Colonic mucosa (tissue), 4 donors: Measurements from ENCODE around the gene DHX40. TPM values are rescaled to one million over a fixed set of nuclear protein-coding genes. Genes with fewer than 3 reads are reported as not detected.

Source experiments
- DNase-seq: peaks from one replicate; pipeline ENCODE4 v3.0.0-alpha.2; 2020
- H3K27ac ChIP-seq: fragments of 200-600 bp; one replicate; pipeline ENCODE4 v1.8.0; 2021
- H3K27me3 ChIP-seq: fragments of 200-600 bp; one replicate; pipeline ENCODE4 v1.8.0; 2021
- H3K36me3 ChIP-seq: fragments of 200-600 bp; one replicate; pipeline ENCODE4 v1.8.0; 2021
- H3K4me1 ChIP-seq: fragments of 200-600 bp; one replicate; pipeline ENCODE4 v1.8.0; 2021; ENCODE audit warnings: mild to moderate bottlenecking
- H3K4me3 ChIP-seq: fragments of 200-600 bp; one replicate; pipeline ENCODE4 v1.8.0; 2021
- H3K9ac ChIP-seq, 2 donors: one replicate each; pipeline ENCODE4 v1.7.0; 2013; ENCODE audit warnings: control low read depth in 2 of 2, low read depth in 2 of 2, low read length in 2 of 2
- H3K9me3 ChIP-seq: fragments of 200-600 bp; one replicate; pipeline ENCODE4 v1.8.0; 2021
- intact Hi-C: fragments of 100-400 bp; cut with DNase I; formaldehyde crosslinking; loops from one replicate; pipeline ENCODE4 v1.14.1; 2022
- total RNA-seq, 2 donors: library from RNA; stranded (reverse); fragmentation: NEBNext Ultra II Directional in 1 of 2; extraction: Animal tissue kit (Norgen Biotek cat#: 25700) in 1 of 2; gene quantifications; one replicate each; pipeline ENCODE4 v1.2.1, GENCODE V29; 2021
- TF ChIP-seq, protein P1 (sequence below): fragments of 200-600 bp; IDR thresholded peaks from one replicate; pipeline ENCODE4 v1.8.0; 2022; ENCODE audit warnings: antibody characterized with exemption, mild to moderate bottlenecking
- donor health status: healthy.
- donor health status: DM: no; HTN: no; CAD: no.
- donor health status: DM: no; HTN: no; CAD: no.

The DHX40 gene
- total RNA-seq, 2 donors from 2014 or later = 15.2 to 22.7 TPM

DNA sequence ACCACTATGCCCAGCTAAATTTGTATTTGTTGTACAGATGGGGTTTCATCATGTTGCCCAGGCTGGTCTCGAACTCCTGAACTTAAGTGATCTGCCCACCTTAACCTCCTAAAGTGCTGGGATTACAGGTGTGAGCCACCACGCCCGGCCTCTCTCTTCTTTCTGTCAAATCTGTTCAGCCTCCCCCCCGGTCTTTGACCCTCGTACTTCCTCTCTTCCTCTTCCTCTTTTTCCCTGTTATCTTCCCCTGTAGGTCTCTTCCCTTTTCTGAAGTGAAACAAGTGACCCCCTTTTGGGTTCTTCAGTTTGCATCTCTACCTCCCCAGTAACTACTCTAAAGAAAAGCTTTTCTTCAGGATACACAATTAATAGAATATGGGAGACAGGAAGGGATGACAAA, 31.7 kb upstream of the DHX40 start:
- intact Hi-C loops = no loop called here
- no peak overlapping the region for H3K9ac ChIP-seq
- no peak for DNase-seq
- TF ChIP-seq, protein P1, sequence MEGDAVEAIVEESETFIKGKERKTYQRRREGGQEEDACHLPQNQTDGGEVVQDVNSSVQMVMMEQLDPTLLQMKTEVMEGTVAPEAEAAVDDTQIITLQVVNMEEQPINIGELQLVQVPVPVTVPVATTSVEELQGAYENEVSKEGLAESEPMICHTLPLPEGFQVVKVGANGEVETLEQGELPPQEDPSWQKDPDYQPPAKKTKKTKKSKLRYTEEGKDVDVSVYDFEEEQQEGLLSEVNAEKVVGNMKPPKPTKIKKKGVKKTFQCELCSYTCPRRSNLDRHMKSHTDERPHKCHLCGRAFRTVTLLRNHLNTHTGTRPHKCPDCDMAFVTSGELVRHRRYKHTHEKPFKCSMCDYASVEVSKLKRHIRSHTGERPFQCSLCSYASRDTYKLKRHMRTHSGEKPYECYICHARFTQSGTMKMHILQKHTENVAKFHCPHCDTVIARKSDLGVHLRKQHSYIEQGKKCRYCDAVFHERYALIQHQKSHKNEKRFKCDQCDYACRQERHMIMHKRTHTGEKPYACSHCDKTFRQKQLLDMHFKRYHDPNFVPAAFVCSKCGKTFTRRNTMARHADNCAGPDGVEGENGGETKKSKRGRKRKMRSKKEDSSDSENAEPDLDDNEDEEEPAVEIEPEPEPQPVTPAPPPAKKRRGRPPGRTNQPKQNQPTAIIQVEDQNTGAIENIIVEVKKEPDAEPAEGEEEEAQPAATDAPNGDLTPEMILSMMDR = no peak
- no peaks in the 10 kb centered on the region for H3K9me3 ChIP-seq
- H3K4me1 ChIP-seq = no peaks in the 10 kb centered on the region
- H3K27me3 ChIP-seq = no peaks in the 10 kb centered on the region
- no peaks in the 10 kb centered on the region for H3K36me3 ChIP-seq
- H3K27ac ChIP-seq = no peak overlapping the region
- H3K4me3 ChIP-seq = no peak overlapping the region

DNA sequence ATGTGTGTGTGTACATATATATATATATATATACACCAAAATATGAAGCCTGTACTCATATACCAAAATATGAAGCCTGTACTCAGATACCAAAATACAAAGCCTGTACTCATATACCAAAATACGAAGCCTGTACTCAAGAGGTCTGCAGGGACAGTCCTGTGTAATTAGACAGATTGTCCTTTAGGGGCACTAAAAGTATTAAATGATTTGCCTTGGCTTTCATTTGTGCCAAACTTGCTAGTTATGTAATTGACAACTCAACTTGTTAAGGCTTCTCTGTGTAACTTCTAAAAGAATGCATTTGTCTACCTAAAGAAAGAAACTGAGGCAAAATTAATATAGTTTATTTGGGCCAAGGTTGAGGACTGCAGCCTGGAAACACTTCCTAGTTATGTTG, 30.8 kb upstream of the DHX40 start:
- Histone ChIP-seq H3K27ac (no peak overlapping the region), H3K4me1 (no peaks in the 10 kb centered on the region), H3K9ac (no peak overlapping the region), H3K27me3 (no peaks in the 10 kb centered on the region), H3K4me3 (no peak overlapping the region), H3K36me3 (no peaks in the 10 kb centered on the region), H3K9me3 (no peaks in the 10 kb centered on the region)
- DNase-seq = no peak
- intact Hi-C loops = no loop called here
- TF ChIP-seq, protein P1 = no peak

DNA sequence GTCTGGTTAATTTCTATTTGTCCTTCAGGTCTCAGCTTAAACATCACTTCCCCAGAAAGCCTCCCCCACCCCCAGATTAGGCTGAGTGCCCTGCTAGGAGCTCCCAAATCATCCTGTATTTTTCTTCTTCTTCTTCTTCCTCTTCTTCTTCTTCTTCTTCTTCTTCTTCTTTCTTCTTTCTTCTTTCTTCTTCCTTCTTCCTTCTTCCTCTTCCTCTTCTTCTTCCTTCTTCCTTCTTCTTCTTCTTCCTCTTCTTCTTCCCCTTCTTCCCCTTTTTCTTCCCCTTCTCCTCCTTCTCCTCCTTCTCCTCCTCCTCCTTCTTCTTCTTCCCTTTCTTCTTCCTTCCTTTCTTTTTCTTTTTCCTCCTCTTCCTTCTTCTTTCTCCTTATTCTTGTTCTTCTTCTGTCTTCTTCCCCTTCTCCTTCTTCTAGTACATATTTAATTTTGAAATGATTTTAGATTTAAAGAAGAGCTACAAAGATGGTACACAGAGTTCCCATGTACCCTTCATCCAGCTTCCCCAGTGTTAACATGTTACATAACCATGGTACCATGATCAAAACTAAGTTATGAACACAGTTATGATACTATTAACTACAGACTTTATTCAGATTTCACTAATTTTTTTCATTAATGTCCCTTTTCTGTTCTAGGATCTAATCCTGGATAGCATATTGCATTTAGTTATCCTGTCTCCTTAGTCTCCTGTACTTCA, 27.1 kb upstream of the DHX40 start:
- DNase-seq = no peak
- H3K27ac ChIP-seq = no peak overlapping the region
- H3K4me3 ChIP-seq = no peak overlapping the region
- no peaks in the 10 kb centered on the region for H3K27me3 ChIP-seq
- H3K36me3 ChIP-seq = no peaks in the 10 kb centered on the region
- H3K9ac ChIP-seq = no peak overlapping the region
- H3K9me3 ChIP-seq = no peaks in the 10 kb centered on the region
- H3K4me1 ChIP-seq = no peaks in the 10 kb centered on the region
- TF ChIP-seq, protein P1 = no peak
- intact Hi-C loops = no loop called here

DNA sequence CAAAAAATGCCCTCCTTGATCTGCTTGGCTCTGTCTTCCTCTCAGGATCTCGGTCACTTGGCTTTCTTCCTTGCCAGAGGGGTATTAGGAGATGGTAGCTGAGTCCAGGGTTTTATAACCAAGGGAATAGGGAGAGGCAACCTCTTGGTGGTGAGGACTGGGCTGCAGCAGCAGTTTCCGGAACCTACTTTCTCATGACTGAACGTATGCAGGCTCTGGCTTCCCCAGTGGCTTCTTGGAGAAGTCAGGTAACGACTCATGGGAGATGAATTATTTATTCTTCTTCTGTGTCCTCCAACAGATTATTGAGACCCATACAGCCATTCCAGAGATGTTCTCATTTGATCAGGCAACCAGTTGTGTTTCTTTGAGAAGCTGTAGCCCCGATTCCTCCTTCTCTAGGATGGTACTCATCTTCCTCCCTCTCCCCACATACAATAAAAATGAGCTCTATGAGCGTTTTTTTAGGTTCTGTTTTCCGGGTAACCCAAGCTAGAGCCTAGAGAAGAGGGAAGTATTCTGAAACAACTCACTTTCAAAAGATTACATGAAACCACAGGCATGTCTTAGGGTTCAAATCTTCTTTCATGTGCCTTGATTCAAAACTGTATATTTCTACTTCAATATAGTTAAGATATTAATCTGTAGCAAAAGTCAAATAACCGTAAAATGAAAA, 22.3 kb upstream of the DHX40 start:
- Histone ChIP-seq H3K27ac (no peak overlapping the region), H3K27me3 (no peaks in the 10 kb centered on the region), H3K9ac (no peak overlapping the region), H3K4me3 (no peak overlapping the region), H3K9me3 (no peaks in the 10 kb centered on the region), H3K4me1 (no peaks in the 10 kb centered on the region), H3K36me3 (no peaks in the 10 kb centered on the region)
- DNase-seq = no peak
- TF ChIP-seq, protein P1 = no peak
- intact Hi-C loops = no loop called here

DNA sequence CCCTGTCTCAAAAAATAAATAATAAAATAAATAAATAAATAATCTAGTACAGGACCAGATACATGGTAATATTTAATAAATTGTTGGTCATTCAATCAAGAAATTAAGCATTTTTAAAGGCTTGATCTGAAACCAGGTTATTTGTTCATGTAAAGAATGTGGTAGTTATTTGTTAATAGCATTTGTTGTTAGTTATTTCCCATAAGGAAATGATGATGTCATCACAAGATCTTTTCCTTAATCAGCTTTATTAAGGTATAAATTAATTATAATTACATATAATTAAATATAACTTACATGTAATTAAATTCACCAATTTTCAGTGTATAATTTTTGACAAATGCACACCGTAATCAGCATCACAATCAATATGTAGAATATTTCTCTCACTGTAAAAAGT, 19.5 kb upstream of the DHX40 start:
- Histone ChIP-seq H3K4me3 (no peak overlapping the region), H3K27me3 (no peaks in the 10 kb centered on the region), H3K27ac (no peak overlapping the region), H3K4me1 (no peaks in the 10 kb centered on the region), H3K36me3 (no peaks in the 10 kb centered on the region), H3K9ac (no peak overlapping the region), H3K9me3 (no peaks in the 10 kb centered on the region)
- intact Hi-C loops = no loop called here
- no peak for DNase-seq
- TF ChIP-seq, protein P1 = no peak
